WERI-Rb-1 (cell line): Measurements from ENCODE around the gene ID2.

Experiments used
- DNase-seq: peaks from one replicate; pipeline ENCODE4 v3.0.0-alpha.2; 2020
- H3K27ac ChIP-seq: fragments of 250-450 bp; sonication (Bioruptor Pico); 2 replicates; pipeline ENCODE4 v1.5.1; 2020; ENCODE audit warnings: mild to moderate bottlenecking, moderate library complexity
- H3K27me3 ChIP-seq: fragments of 250-450 bp; sonication (Bioruptor Pico); 2 replicates; pipeline ENCODE4 v1.5.1; 2021; ENCODE audit warnings: mild to moderate bottlenecking, low read depth, moderate library complexity; ENCODE audit not compliant: insufficient read depth, severe bottlenecking
- H3K36me3 ChIP-seq: fragments of 250-450 bp; sonication (Bioruptor Pico); 2 replicates; pipeline ENCODE4 v1.5.1; 2020; ENCODE audit warnings: mild to moderate bottlenecking, moderate library complexity
- H3K4me3 ChIP-seq: 2 replicates; pipeline ENCODE4 v1.5.1; 2011; ENCODE audit warnings: low read depth, mild to moderate bottlenecking, control low read depth, low read length
- H3K9me3 ChIP-seq: fragments of 250-450 bp; sonication (Bioruptor Pico); 2 replicates; pipeline ENCODE4 v1.5.1; 2021; ENCODE audit warnings: mild to moderate bottlenecking, moderate library complexity; ENCODE audit not compliant: severe bottlenecking
- CTCF ChIP-seq: IDR thresholded peaks from 2 replicates; pipeline ENCODE4 v1.5.1; 2011; ENCODE audit warnings: low read depth, mild to moderate bottlenecking, control low read depth, inconsistent platforms, low read length

Gene ID2

GRCh38 chr2:8659735-8660492 lies 21.9 kb upstream of the ID2 start:
- Histone ChIP-seq H3K27me3 (no peaks in the 10 kb centered on the region), H3K4me3 (no peak overlapping the region), H3K27ac (no peak overlapping the region), H3K36me3 (no peaks in the 10 kb centered on the region), H3K9me3 (no peaks in the 10 kb centered on the region)
- DNase-seq: no peak
- no peak for TF ChIP-seq CTCF

- no peak for TF ChIP-seq CTCF
- H3K27ac ChIP-seq: no peak overlapping the region
- H3K27me3 ChIP-seq: no peaks in the 10 kb centered on the region
- no peaks in the 10 kb centered on the region for H3K36me3 ChIP-seq
- H3K9me3 ChIP-seq: no peaks in the 10 kb centered on the region
- no peak for DNase-seq
- no peak overlapping the region for H3K4me3 ChIP-seq
These were observed 20.6 kb upstream of the ID2 start for GRCh38 chr2:8661235-8661634.

- no peaks in the 10 kb centered on the region for H3K27me3 ChIP-seq
- DNase-seq: no peak
- H3K9me3 ChIP-seq: no peaks in the 10 kb centered on the region
- no peak overlapping the region for H3K4me3 ChIP-seq
- no peak for TF ChIP-seq CTCF
- H3K36me3 ChIP-seq: no peaks in the 10 kb centered on the region
- H3K27ac ChIP-seq: no peak overlapping the region
These were observed 20.1 kb upstream of the ID2 start for GRCh38 chr2:8661736-8662135.

GRCh38 chr2:8662239-8662879 lies 19.5 kb upstream of the ID2 start:
- no peak overlapping the region for H3K27ac ChIP-seq
- no peaks in the 10 kb centered on the region for H3K36me3 ChIP-seq
- H3K27me3 ChIP-seq: no peaks in the 10 kb centered on the region
- no peak overlapping the region for H3K4me3 ChIP-seq
- no peak for DNase-seq
- H3K9me3 ChIP-seq: no peaks in the 10 kb centered on the region
- no peak for TF ChIP-seq CTCF

GRCh38 chr2:8663997-8664396 lies 17.9 kb upstream of the ID2 start:
- H3K27ac ChIP-seq: no peak overlapping the region
- H3K4me3 ChIP-seq: no peak overlapping the region
- TF ChIP-seq CTCF: no peak
- H3K36me3 ChIP-seq: no peaks in the 10 kb centered on the region
- peaks cover 2% of the 10 kb centered on the region for H3K9me3 ChIP-seq
- no peaks in the 10 kb centered on the region for H3K27me3 ChIP-seq
- no peak for DNase-seq
